GM23338 (cell line): ENCODE measurements around the gene INO80. TPM values are rescaled to one million over a fixed set of nuclear protein-coding genes. Genes with fewer than 3 reads are reported as not detected.

Source experiments
- ATAC-seq: fragments of 200-7000 bp; cut with Tn5 transposase; 3 replicates; pipeline ENCODE4 v1.9.1; 2020
- DNase-seq: peaks from one replicate; pipeline ENCODE4 v3.0.0-alpha.2; 2015; ENCODE audit warnings: low spot score
- H2AFZ ChIP-seq: fragments of 200-600 bp; sonication (generic); 2 replicates; pipeline ENCODE4 v1.8.0; 2016; ENCODE audit warnings: antibody characterized with exemption, mild to moderate bottlenecking, moderate library complexity
- H3F3A ChIP-seq: fragments of 200-600 bp; sonication (generic); replicated peaks from 2 replicates; pipeline ENCODE4 v1.8.0; 2017; ENCODE audit warnings: antibody characterized with exemption, mixed run types, low read depth
- H3K27ac ChIP-seq: fragments of 200-600 bp; sonication (generic); 2 replicates; pipeline ENCODE4 v1.6.1; 2016; ENCODE audit warnings: low read depth
- H3K27me3 ChIP-seq: fragments of 200-600 bp; sonication (generic); 2 replicates; pipeline ENCODE4 v1.8.0; 2016; ENCODE audit warnings: mild to moderate bottlenecking, mixed run types, moderate library complexity; ENCODE audit not compliant: insufficient read depth
- H3K36me3 ChIP-seq: fragments of 200-600 bp; sonication (generic); 2 replicates; pipeline ENCODE4 v1.8.0; 2016; ENCODE audit warnings: mild to moderate bottlenecking; ENCODE audit not compliant: insufficient read depth
- H3K4me1 ChIP-seq: fragments of 200-600 bp; sonication (generic); 2 replicates; pipeline ENCODE4 v1.8.0; 2016; ENCODE audit warnings: mild to moderate bottlenecking, moderate library complexity; ENCODE audit not compliant: insufficient read depth
- H3K4me2 ChIP-seq: fragments of 200-600 bp; sonication (generic); 2 replicates; pipeline ENCODE4 v1.7.1; 2017; ENCODE audit warnings: mixed run types
- H3K4me3 ChIP-seq: fragments of 200-600 bp; sonication (generic); 2 replicates; pipeline ENCODE4 v1.6.1; 2016; ENCODE audit warnings: mixed run types
- H3K79me2 ChIP-seq: fragments of 200-600 bp; sonication (generic); replicated peaks from 2 replicates; pipeline ENCODE4 v1.8.0; 2017; ENCODE audit warnings: mild to moderate bottlenecking; ENCODE audit not compliant: insufficient read depth
- H3K9me2 ChIP-seq: fragments of 200-600 bp; sonication (generic); 2 replicates; pipeline ENCODE4 v1.8.0; 2017; ENCODE audit not compliant: insufficient read depth
- H4K20me1 ChIP-seq: fragments of 200-600 bp; sonication (generic); replicated peaks from 2 replicates; pipeline ENCODE4 v1.8.0; 2017; ENCODE audit warnings: mild to moderate bottlenecking; ENCODE audit not compliant: insufficient read depth
- H3K27ac Mint-ChIP-seq: 2 replicates; pipeline ENCODE4 v1.8.0; 2020; ENCODE audit warnings: inconsistent platforms, mild to moderate bottlenecking, moderate library complexity, mixed read lengths
- H3K27me3 Mint-ChIP-seq: 3 replicates; pipeline ENCODE4 v1.8.0; 2022; ENCODE audit warnings: low read depth, mild to moderate bottlenecking, moderate library complexity, mixed read lengths, inconsistent platforms; ENCODE audit not compliant: insufficient read depth, poor library complexity
- H3K36me3 Mint-ChIP-seq: 3 replicates; pipeline ENCODE4 v1.8.0; 2021; ENCODE audit warnings: low read depth, mild to moderate bottlenecking, inconsistent platforms, moderate library complexity, mixed read lengths
- H3K4me1 Mint-ChIP-seq: 3 replicates; pipeline ENCODE4 v1.8.0; 2020; ENCODE audit warnings: mild to moderate bottlenecking, inconsistent platforms, mixed read lengths
- H3K4me3 Mint-ChIP-seq: 3 replicates; pipeline ENCODE4 v1.8.0; 2021; ENCODE audit warnings: moderate library complexity, mild to moderate bottlenecking, inconsistent platforms, mixed read lengths
- H3K9me3 Mint-ChIP-seq: 3 replicates; pipeline ENCODE4 v1.8.0; 2020; ENCODE audit warnings: moderate library complexity, mild to moderate bottlenecking, inconsistent platforms, mixed read lengths
- CTCF ChIP-seq, 2 experiments: fragments of 200-600 bp in 1 of 2; sonication (generic) in 1 of 2; conservative IDR thresholded peaks; 2 replicates each; pipeline versions ENCODE4 v1.5.1 to v1.6.1; 2016 to 2017; ENCODE audit warnings: antibody characterized with exemption in 2 of 2, low read depth in 2 of 2, mild to moderate bottlenecking in 2 of 2, moderate library complexity in 1 of 2
- EZH2 ChIP-seq: fragments of 200-600 bp; sonication (generic); IDR thresholded peaks from one replicate; pipeline ENCODE4 v1.8.0; 2017; ENCODE audit warnings: antibody characterized with exemption, mild to moderate bottlenecking, low read depth; ENCODE audit not compliant: unreplicated experiment
- EZH2phosphoT487 ChIP-seq: fragments of 200-600 bp; sonication (generic); IDR thresholded peaks from one replicate; pipeline ENCODE4 v1.8.1; 2018; ENCODE audit warnings: antibody characterized with exemption; ENCODE audit not compliant: unreplicated experiment
- JUNB ChIP-seq: IDR thresholded peaks from one replicate; pipeline ENCODE4 v1.6.1; 2016; ENCODE audit warnings: antibody characterized with exemption; ENCODE audit not compliant: unreplicated experiment
- POLR2AphosphoS5 ChIP-seq: IDR thresholded peaks from 2 replicates; pipeline ENCODE4 v1.6.1; 2016; ENCODE audit warnings: antibody characterized with exemption, low read depth
- STAT1 ChIP-seq: IDR thresholded peaks from one replicate; pipeline ENCODE4 v1.6.1; 2016; ENCODE audit warnings: antibody characterized with exemption; ENCODE audit not compliant: unreplicated experiment
- polyA plus RNA-seq: library from polyadenylated mRNA; unstranded; fragments of >200 nt; fragmentation: Nextera tagmentation; extraction: Ambion mirVana; gene quantifications from 2 replicates; pipeline ENCODE4 v1.2.1, GENCODE V29; 2016
- total RNA-seq: library from RNA; depleted of rRNA; stranded (reverse); fragments of >200 nt; shearing (Covaris generic); gene quantifications from 2 replicates; pipeline ENCODE4 v1.2.3, GENCODE V29; 2014
- TF ChIP-seq, protein P1 (sequence below): fragments of 250-450 bp; sonication (Bioruptor Pico); IDR thresholded peaks from 2 replicates; pipeline ENCODE4 v1.5.0; 2020; ENCODE audit warnings: mild to moderate bottlenecking, moderate library complexity

Gene INO80
- total and polyA plus RNA-seq, 2 experiments from 2014 or later: 6.5 to 24.9 TPM

- TF ChIP-seq, protein P1, sequence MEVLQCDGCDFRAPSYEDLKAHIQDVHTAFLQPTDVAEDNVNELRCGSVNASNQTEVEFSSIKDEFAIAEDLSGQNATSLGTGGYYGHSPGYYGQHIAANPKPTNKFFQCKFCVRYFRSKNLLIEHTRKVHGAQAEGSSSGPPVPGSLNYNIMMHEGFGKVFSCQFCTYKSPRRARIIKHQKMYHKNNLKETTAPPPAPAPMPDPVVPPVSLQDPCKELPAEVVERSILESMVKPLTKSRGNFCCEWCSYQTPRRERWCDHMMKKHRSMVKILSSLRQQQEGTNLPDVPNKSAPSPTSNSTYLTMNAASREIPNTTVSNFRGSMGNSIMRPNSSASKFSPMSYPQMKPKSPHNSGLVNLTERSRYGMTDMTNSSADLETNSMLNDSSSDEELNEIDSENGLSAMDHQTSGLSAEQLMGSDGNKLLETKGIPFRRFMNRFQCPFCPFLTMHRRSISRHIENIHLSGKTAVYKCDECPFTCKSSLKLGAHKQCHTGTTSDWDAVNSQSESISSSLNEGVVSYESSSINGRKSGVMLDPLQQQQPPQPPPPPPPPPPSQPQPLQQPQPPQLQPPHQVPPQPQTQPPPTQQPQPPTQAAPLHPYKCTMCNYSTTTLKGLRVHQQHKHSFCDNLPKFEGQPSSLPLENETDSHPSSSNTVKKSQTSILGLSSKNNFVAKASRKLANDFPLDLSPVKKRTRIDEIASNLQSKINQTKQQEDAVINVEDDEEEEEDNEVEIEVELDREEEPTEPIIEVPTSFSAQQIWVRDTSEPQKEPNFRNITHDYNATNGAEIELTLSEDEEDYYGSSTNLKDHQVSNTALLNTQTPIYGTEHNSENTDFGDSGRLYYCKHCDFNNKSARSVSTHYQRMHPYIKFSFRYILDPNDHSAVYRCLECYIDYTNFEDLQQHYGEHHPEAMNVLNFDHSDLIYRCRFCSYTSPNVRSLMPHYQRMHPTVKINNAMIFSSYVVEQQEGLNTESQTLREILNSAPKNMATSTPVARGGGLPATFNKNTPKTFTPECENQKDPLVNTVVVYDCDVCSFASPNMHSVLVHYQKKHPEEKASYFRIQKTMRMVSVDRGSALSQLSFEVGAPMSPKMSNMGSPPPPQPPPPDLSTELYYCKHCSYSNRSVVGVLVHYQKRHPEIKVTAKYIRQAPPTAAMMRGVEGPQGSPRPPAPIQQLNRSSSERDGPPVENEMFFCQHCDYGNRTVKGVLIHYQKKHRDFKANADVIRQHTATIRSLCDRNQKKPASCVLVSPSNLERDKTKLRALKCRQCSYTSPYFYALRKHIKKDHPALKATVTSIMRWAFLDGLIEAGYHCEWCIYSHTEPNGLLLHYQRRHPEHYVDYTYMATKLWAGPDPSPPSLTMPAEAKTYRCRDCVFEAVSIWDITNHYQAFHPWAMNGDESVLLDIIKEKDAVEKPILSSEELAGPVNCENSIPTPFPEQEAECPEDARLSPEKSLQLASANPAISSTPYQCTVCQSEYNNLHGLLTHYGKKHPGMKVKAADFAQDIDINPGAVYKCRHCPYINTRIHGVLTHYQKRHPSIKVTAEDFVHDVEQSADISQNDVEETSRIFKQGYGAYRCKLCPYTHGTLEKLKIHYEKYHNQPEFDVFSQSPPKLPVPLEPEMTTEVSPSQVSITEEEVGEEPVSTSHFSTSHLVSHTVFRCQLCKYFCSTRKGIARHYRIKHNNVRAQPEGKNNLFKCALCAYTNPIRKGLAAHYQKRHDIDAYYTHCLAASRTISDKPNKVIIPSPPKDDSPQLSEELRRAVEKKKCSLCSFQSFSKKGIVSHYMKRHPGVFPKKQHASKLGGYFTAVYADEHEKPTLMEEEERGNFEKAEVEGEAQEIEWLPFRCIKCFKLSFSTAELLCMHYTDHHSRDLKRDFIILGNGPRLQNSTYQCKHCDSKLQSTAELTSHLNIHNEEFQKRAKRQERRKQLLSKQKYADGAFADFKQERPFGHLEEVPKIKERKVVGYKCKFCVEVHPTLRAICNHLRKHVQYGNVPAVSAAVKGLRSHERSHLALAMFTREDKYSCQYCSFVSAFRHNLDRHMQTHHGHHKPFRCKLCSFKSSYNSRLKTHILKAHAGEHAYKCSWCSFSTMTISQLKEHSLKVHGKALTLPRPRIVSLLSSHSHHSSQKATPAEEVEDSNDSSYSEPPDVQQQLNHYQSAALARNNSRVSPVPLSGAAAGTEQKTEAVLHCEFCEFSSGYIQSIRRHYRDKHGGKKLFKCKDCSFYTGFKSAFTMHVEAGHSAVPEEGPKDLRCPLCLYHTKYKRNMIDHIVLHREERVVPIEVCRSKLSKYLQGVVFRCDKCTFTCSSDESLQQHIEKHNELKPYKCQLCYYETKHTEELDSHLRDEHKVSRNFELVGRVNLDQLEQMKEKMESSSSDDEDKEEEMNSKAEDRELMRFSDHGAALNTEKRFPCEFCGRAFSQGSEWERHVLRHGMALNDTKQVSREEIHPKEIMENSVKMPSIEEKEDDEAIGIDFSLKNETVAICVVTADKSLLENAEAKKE (CRISPR knock-in tag): no peak
- TF ChIP-seq EZH2 (no peak), STAT1 (no peak)
Measured at GRCh38 chr15:40942878-40943277, 173.2 kb downstream of the INO80 start (continued).

DNA sequence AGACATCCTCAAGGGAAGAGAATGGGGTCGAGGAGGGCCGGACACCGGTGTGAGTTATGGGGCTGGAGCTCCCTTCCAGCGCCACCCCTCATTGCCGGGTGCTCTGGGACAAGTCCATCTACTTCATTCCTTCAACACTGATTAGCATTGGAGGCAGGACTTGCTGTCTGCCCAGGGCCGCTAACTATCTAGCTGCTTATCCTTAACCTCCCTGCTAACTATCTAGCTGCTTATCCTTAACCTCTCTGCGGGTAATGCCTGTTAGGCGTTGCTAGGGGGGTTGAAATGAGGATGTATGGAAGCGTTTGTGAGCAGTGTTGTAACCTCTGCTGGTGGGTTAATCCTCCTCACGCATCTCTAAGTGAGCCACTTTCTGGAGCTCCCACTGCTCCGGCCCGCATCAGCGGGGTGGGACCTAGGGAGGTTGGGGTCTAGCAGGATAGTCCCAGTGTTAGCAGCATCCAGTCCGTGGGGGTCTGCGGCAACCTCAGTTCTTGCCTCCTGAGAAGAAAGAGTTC is 173.7 kb downstream of the INO80 start:
- Mint-ChIP-seq H3K4me1 (peaks cover 33% of the 10 kb centered on the region), H3K27me3 (peaks cover 32% of the 10 kb centered on the region), H3K27ac (no peak overlapping the region), H3K9me3 (no peaks in the 10 kb centered on the region; the same call in 2 of the 3 replicates), H3K36me3 (no peaks in the 10 kb centered on the region; the same call in 2 of the 3 replicates), H3K4me3 (peak overlapping the region; percentile 64)
- no peaks in the 10 kb centered on the region for H3K9me2 ChIP-seq
- H3K27ac ChIP-seq: no peak overlapping the region
- H3K36me3 ChIP-seq: no peaks in the 10 kb centered on the region
- no peaks in the 10 kb centered on the region for H3K79me2 ChIP-seq
- peak overlapping the region; percentile 88 for H3K4me2 ChIP-seq
- peak overlapping the region; percentile 99 for H2AFZ ChIP-seq
- H3K4me1 ChIP-seq: peaks cover 21% of the 10 kb centered on the region
- H4K20me1 ChIP-seq: no peaks in the 10 kb centered on the region
- peak; percentile 23 for ATAC-seq
- H3F3A ChIP-seq: peaks cover 14% of the 10 kb centered on the region
- H3K4me3 ChIP-seq: peak overlapping the region; percentile 71
- DNase-seq: no peak
- peaks cover 24% of the 10 kb centered on the region for H3K27me3 ChIP-seq
- TF ChIP-seq EZH2phosphoT487 (no peak), JUNB (no peak), CTCF (conservative IDR thresholded peaks at IDR 0.05; ENCODE audit: low read depth in 2 of 2) (no peak), POLR2AphosphoS5 (no peak), EZH2 (no peak)
- TF ChIP-seq, protein P1 (CRISPR knock-in tag): no peak
